HUES6 (cell line): ENCODE data around the gene KIF2C.
"Not testable (repeated sequence)": the region's sequence is repeated elsewhere in the genome, so short reads cannot be mapped to it uniquely, and the experiment has no call there.

Experiments
- H3K27ac ChIP-seq: 2 replicates; pipeline ENCODE4 v1.7.0; 2013; ENCODE audit warnings: low read depth, mild to moderate bottlenecking, low read length, inconsistent platforms
- H3K27me3 ChIP-seq: 2 replicates; pipeline ENCODE4 v1.6.1; 2013; ENCODE audit warnings: low read length; ENCODE audit not compliant: control insufficient read depth, insufficient read depth
- H3K36me3 ChIP-seq: 2 replicates; pipeline ENCODE4 v1.6.1; 2013; ENCODE audit warnings: low read length; ENCODE audit not compliant: control insufficient read depth, insufficient read depth
- H3K4me1 ChIP-seq: 2 replicates; pipeline ENCODE4 v1.6.1; 2013; ENCODE audit warnings: low read length; ENCODE audit not compliant: control insufficient read depth, insufficient read depth
- H3K4me3 ChIP-seq: 2 replicates; pipeline ENCODE4 v1.5.1; 2013; ENCODE audit warnings: low read depth, low read length
- H3K9ac ChIP-seq: one replicate; pipeline ENCODE4 v1.6.1; 2013; ENCODE audit warnings: mild to moderate bottlenecking, low read length
- H3K9me3 ChIP-seq: 2 replicates; pipeline ENCODE4 v1.6.1; 2013; ENCODE audit warnings: low read depth, low read length; ENCODE audit not compliant: control insufficient read depth, insufficient read depth

Gene KIF2C

DNA sequence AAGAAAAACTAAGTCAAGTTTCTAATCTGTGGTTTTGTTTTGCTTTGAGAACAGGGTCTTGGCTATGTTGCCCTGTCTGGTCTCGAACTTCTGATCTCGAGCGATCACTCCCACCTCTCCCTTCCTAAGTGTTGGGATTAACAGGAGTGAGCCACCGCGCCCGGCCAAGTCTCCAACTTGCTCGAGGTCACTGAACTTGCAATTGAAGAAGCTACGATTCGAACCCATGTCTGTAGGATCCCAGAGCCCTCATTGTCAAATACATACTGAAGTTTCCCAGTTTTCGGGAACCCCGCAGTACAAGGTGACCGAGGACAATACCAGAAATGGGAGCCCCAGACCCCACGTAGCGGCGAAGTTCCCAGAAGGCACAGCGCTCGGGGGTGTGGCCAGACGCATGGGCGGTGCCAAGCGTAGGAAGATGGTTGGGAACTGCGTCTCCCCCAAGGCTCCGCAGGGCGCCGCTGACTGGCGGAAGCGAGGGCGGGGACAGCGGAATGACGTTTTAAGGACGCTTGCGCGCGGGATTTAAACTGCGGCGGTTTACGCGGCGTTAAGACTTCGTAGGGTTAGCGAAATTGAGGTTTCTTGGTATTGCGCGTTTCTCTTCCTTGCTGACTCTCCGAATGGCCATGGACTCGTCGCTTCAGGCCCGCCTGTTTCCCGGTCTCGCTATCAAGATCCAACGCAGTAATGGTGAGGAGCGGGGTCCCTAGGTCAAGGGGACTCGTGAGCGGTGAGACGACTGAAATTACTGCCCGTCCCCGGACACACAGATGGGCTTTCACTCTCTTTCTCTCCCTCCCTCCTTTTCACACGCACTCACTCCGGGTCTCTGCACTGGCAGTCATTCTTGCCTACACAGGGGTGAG, at the start of gene KIF2C:
KIF2C (plus strand) TSS at position 531 of the 872 bp plus-strand sequence; CDS start at position 627, 96 bp downstream.
- peak within 1 kb of the TSS; percentile 90 for H3K4me3 ChIP-seq
- no peaks in the 10 kb centered on the region for H3K4me1 ChIP-seq
- peaks cover 26% of the 10 kb centered on the region for H3K36me3 ChIP-seq
- peak within 1 kb of the TSS; percentile 96 for H3K9ac ChIP-seq
- peak within 1 kb of the TSS; percentile 66; the same call in 1 of the 2 replicates for H3K27ac ChIP-seq
- no peaks in the 10 kb centered on the region for H3K27me3 ChIP-seq
- H3K9me3 ChIP-seq, result no peaks in the 10 kb centered on the region

DNA sequence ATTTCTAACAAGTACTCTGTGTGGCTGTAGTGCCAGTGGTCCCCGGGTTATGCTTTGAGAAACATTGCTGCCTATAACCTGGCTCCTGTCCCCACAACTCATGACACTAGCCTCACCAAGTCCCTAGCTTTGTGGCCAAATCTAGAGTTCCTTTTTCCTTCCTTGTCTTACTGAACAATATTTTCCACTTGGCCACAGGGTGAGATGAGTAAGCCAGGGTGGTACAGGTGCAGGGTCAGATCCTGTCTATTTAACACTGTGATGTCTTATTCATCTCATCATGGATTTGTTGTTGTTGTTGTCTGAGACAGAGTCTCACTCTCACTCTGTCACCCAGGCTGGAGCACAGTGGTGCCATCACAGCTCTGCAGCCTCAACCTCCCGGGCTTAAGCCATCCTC, 46.5 kb upstream of the KIF2C start:
- Histone ChIP-seq H3K4me1 (peaks cover 13% of the 10 kb centered on the region; the same call in 1 of the 2 replicates), H3K36me3 (no peaks in the 10 kb centered on the region)

DNA sequence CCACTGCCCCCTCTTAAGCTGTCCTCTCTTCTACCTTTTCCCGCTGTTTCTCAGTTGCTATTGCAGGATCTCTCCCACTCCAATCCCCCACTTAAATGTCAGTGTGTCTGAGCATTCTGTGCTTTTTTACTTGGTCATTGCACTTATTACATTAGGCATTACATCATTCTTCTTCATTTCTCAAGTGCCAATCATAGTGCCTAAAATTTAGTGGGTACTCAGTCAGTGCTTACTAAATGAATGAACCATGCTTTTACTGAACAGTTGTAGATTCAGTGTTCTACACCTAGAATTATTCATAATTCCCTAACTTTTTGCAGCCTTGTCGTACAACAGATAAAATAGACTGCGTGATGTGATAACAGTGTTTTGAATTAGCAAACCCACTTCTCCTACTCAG, 45.7 kb upstream of the KIF2C start:
- H3K36me3 ChIP-seq, result no peaks in the 10 kb centered on the region
- H3K4me1 ChIP-seq, result peaks cover 8% of the 10 kb centered on the region; the same call in 1 of the 2 replicates
- no peak overlapping the region for H3K27ac ChIP-seq
- no peaks in the 10 kb centered on the region for H3K9me3 ChIP-seq
- no peak overlapping the region for H3K9ac ChIP-seq
- H3K27me3 ChIP-seq, result no peaks in the 10 kb centered on the region
- H3K4me3 ChIP-seq, result no peak overlapping the region

More for the DNA sequence above, 46.5 kb upstream of the KIF2C start:
- Histone ChIP-seq H3K4me3 (no peak overlapping the region), H3K27ac (no peak overlapping the region), H3K9me3 (no peaks in the 10 kb centered on the region), H3K9ac (no peak overlapping the region), H3K27me3 (no peaks in the 10 kb centered on the region)

DNA sequence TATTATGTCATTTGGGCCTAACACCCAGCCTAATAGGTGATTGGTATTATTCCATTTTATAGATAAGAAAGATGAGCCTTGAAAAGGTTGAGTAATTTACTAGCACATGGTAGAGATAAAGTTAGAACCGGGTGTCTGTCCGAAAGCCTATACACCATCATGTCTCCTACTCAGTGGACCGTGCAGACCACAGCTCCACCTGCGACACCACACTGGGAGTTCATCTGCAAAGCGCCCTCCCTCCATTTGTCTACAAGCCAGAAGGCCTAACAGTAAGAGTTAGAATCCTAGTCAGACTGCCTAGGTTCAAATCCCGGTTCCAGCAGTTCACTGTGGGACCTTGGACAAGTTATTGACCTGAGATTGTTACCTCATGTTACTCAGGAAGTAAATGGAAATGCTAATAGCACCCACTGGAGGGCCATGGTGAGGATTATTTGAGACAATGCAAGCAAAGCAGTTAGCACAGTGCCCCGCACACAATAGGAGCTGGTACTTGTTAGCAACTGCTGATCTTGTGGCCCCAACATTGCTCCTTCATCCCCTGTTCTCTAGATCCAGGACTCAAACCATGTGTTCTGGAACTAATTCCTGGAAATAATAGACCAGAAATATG, 44.7 kb upstream of the KIF2C start:
- H3K9me3 ChIP-seq, result no peaks in the 10 kb centered on the region
- H3K27ac ChIP-seq, result no peak overlapping the region
- no peak overlapping the region for H3K9ac ChIP-seq

DNA sequence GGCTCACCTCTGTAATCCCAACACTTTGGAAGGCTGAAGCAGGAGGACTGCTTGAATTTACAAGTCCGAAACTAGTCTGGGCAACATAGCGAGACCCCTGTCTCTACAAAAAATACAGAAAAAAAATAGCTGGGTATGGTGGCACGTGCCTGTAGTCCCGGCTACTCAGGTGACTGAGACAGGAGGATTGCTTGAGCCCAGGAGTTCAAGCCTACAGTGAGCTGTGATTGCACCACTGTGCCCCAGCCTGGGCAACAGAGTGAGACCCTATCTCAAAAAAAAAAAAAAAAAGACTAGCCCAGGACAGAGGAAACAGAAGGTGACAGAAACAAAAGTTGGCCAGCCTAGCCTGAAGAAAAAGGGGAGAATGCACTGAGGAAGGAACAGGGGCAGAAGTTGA, 44.0 kb upstream of the KIF2C start:
- Histone ChIP-seq H3K9me3 (no peaks in the 10 kb centered on the region), H3K27ac (no peak overlapping the region), H3K27me3 (no peaks in the 10 kb centered on the region), H3K9ac (no peak overlapping the region), H3K4me1 (no peaks in the 10 kb centered on the region), H3K4me3 (no peak overlapping the region), H3K36me3 (no peaks in the 10 kb centered on the region)

More for the DNA sequence above, 44.7 kb upstream of the KIF2C start:
- H3K36me3 ChIP-seq, result no peaks in the 10 kb centered on the region
- no peaks in the 10 kb centered on the region for H3K27me3 ChIP-seq
- no peak overlapping the region for H3K4me3 ChIP-seq
- H3K4me1 ChIP-seq, result no peaks in the 10 kb centered on the region

DNA sequence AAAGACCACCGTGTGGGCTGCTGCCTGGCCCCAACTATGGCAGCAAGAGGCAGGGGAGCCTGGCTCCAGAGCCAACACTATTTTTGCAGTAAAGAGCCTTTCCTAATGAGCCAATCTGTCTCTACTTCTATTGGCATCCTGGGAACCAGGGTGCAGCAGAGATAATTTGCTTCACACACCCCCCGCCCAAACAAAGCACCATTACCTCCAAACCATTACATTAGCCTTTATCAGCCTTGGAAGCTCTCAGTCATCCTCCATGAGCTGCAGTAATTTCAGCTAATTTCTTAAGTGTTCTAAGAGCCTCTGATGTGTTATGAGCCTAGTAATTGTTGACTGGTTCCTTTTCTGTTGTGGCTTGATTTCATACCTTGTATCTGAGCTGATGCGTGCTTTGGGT, 43.5 kb upstream of the KIF2C start:
- Histone ChIP-seq H3K9ac (no peak overlapping the region), H3K36me3 (no peaks in the 10 kb centered on the region), H3K4me1 (no peaks in the 10 kb centered on the region), H3K27ac (no peak overlapping the region), H3K9me3 (no peaks in the 10 kb centered on the region), H3K4me3 (no peak overlapping the region), H3K27me3 (no peaks in the 10 kb centered on the region)

DNA sequence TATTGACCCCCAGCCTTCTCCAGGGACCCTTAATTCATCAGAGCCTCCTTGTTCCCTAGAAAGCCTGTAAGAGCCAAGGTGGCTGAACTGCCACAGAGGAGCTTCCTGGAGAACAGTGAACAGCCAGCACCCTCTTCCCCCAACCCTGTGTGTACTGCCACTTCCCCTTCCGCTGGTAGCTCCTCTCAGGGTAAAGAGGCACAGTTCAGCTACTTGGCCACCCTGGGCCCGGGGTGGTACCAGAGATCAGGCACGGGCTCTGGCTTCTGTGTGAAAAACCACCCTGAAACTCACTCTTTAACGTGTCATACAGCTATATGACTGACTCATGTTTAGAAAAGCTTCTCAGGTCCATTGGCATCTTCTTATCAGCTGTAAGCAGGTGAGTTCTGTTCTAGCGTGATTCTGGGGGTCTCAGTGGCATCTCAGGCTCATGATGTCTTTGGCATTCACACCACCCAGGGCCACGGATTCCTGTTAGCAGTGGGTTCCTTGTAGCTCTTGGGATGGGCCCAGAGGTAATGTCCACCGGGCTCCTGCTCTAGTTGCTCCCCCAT, 42.8 kb upstream of the KIF2C start:
- no peaks in the 10 kb centered on the region for H3K27me3 ChIP-seq
- H3K9me3 ChIP-seq, result no peaks in the 10 kb centered on the region
- no peaks in the 10 kb centered on the region for H3K36me3 ChIP-seq
- H3K4me3 ChIP-seq, result no peak overlapping the region
- H3K4me1 ChIP-seq, result no peaks in the 10 kb centered on the region
- no peak overlapping the region for H3K27ac ChIP-seq
- no peak overlapping the region for H3K9ac ChIP-seq

DNA sequence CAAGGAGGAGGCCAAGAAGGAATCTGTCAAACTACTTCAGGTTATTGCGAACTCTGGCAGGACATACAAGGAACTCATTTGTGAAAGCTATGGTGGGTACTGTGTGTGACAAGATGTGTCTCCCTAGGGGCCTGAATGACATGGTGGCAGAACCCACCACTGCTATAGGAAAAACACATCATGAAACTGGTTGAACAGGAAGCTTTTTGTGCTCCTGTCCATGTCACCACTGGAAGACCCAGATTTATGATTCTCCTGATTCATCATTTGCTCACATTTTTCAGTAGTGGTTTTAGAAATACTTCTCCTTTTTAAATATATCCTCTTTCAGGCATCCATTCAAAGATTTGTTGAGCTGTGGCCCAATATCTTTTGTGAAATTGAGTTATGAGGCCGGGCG, 41.5 kb upstream of the KIF2C start:
- H3K27ac ChIP-seq, result no peak overlapping the region
- H3K36me3 ChIP-seq, result no peaks in the 10 kb centered on the region
- H3K27me3 ChIP-seq, result no peaks in the 10 kb centered on the region
- H3K4me3 ChIP-seq, result no peak overlapping the region
- no peaks in the 10 kb centered on the region for H3K4me1 ChIP-seq
- no peaks in the 10 kb centered on the region for H3K9me3 ChIP-seq
- no peak overlapping the region for H3K9ac ChIP-seq

DNA sequence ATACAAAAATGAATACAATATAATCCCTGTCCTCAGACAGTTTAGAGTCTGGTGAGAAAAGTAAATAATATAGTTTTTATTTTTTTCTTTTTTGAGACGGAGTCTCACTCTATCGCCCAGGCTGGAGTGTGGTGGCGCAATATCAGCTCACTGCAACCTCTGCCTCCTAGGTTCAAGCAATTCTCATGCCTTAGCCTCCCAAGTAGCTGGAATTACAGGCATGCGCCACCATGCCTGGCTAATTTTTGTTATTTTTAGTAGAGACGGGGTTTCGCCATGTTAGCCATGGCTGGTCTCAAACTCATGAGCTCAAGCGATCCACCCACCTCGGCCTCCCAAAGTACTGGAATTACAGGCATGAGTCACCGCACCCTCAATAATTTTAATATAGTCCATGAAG, 40.3 kb upstream of the KIF2C start:
- not testable (repeated sequence) for H3K9me3 ChIP-seq, H3K27me3 ChIP-seq, H3K4me1 ChIP-seq, H3K36me3 ChIP-seq, H3K27ac ChIP-seq, H3K9ac ChIP-seq, H3K4me3 ChIP-seq

DNA sequence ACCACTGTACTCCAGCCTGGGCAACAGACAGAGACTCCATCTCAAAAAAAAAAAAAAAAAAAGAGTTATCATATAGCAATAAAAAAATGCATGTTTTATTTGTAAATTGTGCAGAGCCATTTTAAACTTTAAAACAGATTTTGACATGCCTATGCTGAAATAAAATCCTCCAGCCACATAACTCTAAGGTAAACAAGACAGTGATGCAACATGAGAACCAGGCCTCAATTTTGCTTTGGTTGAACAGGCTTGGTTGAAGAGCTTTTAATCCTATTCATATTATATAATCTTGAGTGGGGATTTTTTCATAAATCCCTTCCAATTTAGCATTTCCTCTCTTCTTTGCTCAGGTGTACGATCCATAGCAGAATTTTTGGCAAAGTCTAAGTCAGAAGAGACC, 39.1 kb upstream of the KIF2C start:
- Histone ChIP-seq H3K27me3 (no peaks in the 10 kb centered on the region), H3K4me3 (no peak overlapping the region), H3K9ac (no peak overlapping the region), H3K9me3 (no peaks in the 10 kb centered on the region), H3K36me3 (no peaks in the 10 kb centered on the region), H3K27ac (no peak overlapping the region), H3K4me1 (no peaks in the 10 kb centered on the region)

DNA sequence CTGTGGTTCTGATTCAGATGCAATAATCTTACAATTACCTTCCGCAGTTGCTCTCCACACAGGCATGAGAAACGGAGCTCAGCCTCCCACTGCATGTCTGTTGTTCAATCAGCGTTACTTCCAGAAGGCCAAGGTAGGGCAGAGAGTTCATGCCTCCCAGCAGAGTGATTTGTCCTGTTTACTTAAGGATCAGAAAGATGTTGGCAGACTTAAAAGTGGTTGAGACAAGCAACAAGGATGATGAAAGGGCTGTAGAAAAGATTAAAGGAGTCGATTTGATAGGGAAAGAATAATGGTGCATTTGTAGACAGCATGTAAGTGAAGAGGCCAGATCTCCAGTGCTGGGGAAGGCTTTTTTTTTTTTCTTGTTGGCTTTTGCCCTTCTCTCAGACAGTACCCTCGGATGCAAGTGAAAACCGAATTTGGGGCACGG, 38.5 kb upstream of the KIF2C start:
- H3K27me3 ChIP-seq, result no peaks in the 10 kb centered on the region
- no peaks in the 10 kb centered on the region for H3K9me3 ChIP-seq
- no peak overlapping the region for H3K27ac ChIP-seq
- H3K9ac ChIP-seq, result no peak overlapping the region
- no peaks in the 10 kb centered on the region for H3K4me1 ChIP-seq
- no peak overlapping the region for H3K4me3 ChIP-seq
- H3K36me3 ChIP-seq, result no peaks in the 10 kb centered on the region
